Uterus (tissue), 4 donors: Measurements from ENCODE around the gene ACOT7. TPM values are rescaled to one million over a fixed set of nuclear protein-coding genes. Genes with fewer than 3 reads are reported as not detected.

Experiments
- DNase-seq, 2 donors: peaks; one replicate each; pipeline ENCODE4 v3.0.0-alpha.2; 2019 to 2020
- H3K27ac ChIP-seq, 2 donors: fragments of 200-600 bp; sonication (generic); 1 replicate in 1 of 2; 2 replicates in 1 of 2; pipeline ENCODE4 v1.5.1; 2016 to 2018
- H3K27me3 ChIP-seq, 2 donors: fragments of 200-600 bp; sonication (generic); one replicate each; pipeline ENCODE4 v1.5.1; 2018 to 2019; ENCODE audit warnings: control low read depth in 1 of 2
- H3K36me3 ChIP-seq, 2 donors: fragments of 200-600 bp; sonication (generic); one replicate each; pipeline ENCODE4 v1.5.1; 2019; ENCODE audit warnings: control low read depth in 1 of 2
- H3K4me1 ChIP-seq, 2 donors: fragments of 200-600 bp; sonication (generic); one replicate each; pipeline ENCODE4 v1.5.1; 2018 to 2019; ENCODE audit warnings: control low read depth in 1 of 2
- H3K4me3 ChIP-seq, 2 donors: fragments of 200-600 bp; sonication (generic); 1 replicate in 1 of 2; 2 replicates in 1 of 2; pipeline ENCODE4 v1.5.1; 2018 to 2019; ENCODE audit warnings: mild to moderate bottlenecking in 1 of 2
- H3K9me3 ChIP-seq, 2 donors: fragments of 200-600 bp; sonication (generic); one replicate each; pipeline ENCODE4 v1.5.1; 2019; ENCODE audit warnings: control low read depth in 1 of 2
- CTCF ChIP-seq, 4 experiments: fragments of 200-600 bp in 2 of 4; fragments of 450-650 bp in 2 of 4; sonication (generic) in 2 of 4; IDR thresholded peaks; one replicate each; pipeline ENCODE4 v1.5.1; 2016 to 2019; ENCODE audit warnings: antibody characterized with exemption in 4 of 4, mild to moderate bottlenecking in 2 of 4, moderate library complexity in 1 of 4
- POLR2A ChIP-seq, 2 donors: fragments of 450-650 bp; IDR thresholded peaks; one replicate each; pipeline ENCODE4 v1.6.1; 2016; ENCODE audit warnings: antibody characterized with exemption in 2 of 2, mild to moderate bottlenecking in 1 of 2, moderate library complexity in 1 of 2
- intact Hi-C: fragments of 100-400 bp; cut with DNase I; formaldehyde crosslinking; loops from one replicate; pipeline ENCODE4 v1.15.1; 2023; ENCODE audit warnings: low total_unique reads
- total RNA-seq, 4 donors: library from RNA; depleted of rRNA in 3 of 4; stranded (reverse); fragments of >200 nt in 3 of 4; gene quantifications; one replicate each; pipeline versions ENCODE4 v1.1.0 to v1.2.4, GENCODE V29; 2014 to 2023
- donor health status: DM: yes; HTN: yes; CAD: no.

ACOT7 gene
- total RNA-seq, 4 donors from 2014 or later: 7.4 to 27.6 (median 12.4) TPM

GRCh38 chr1:6336776-6337622 is 56.6 kb downstream of the ACOT7 start:
- H3K36me3 ChIP-seq: no peaks in the 10 kb centered on the region
- intact Hi-C loops: no loop called here
- no peak overlapping the region for H3K4me3 ChIP-seq
- no peaks in the 10 kb centered on the region for H3K4me1 ChIP-seq
- no peak overlapping the region for H3K27ac ChIP-seq
- no peaks in the 10 kb centered on the region for H3K9me3 ChIP-seq
- H3K27me3 ChIP-seq: no peaks in the 10 kb centered on the region
- no peak for DNase-seq
- TF ChIP-seq CTCF (IDR thresholded peaks at IDR 0.05) (no peak), POLR2A (IDR thresholded peaks at IDR 0.05) (no peak)

- intact Hi-C loops: no loop called here
- Histone ChIP-seq H3K4me1 (peaks cover 0 to 4% of the 10 kb centered on the region in 2 donors), H3K27me3 (no peaks in the 10 kb centered on the region), H3K9me3 (no peaks in the 10 kb centered on the region), H3K4me3 (no peak overlapping the region), H3K27ac (no peak overlapping the region), H3K36me3 (no peaks in the 10 kb centered on the region)
- no peak for DNase-seq
- no peak for TF ChIP-seq POLR2A (IDR thresholded peaks at IDR 0.05)
- TF ChIP-seq CTCF (IDR thresholded peaks at IDR 0.05): no peak
Observed at GRCh38 chr1:6334261-6334993, 59.1 kb downstream of the ACOT7 start.

- Histone ChIP-seq H3K27me3 (no peaks in the 10 kb centered on the region), H3K4me3 (no peak overlapping the region), H3K4me1 (peaks cover 6 to 11% of the 10 kb centered on the region in 2 donors), H3K9me3 (no peaks in the 10 kb centered on the region), H3K36me3 (no peaks in the 10 kb centered on the region), H3K27ac (no peak overlapping the region)
- intact Hi-C loops: no loop called here
- no peak for DNase-seq
- TF ChIP-seq CTCF (IDR thresholded peaks at IDR 0.05): no peak
- no peak for TF ChIP-seq POLR2A (IDR thresholded peaks at IDR 0.05)
Observed at GRCh38 chr1:6332821-6333220, 60.7 kb downstream of the ACOT7 start.

GRCh38 chr1:6331543-6332273 is 61.9 kb downstream of the ACOT7 start:
- DNase-seq: no peak
- Histone ChIP-seq H3K4me3 (no peak overlapping the region), H3K4me1 (peaks cover 6 to 11% of the 10 kb centered on the region in 2 donors), H3K36me3 (no peaks in the 10 kb centered on the region), H3K9me3 (no peaks in the 10 kb centered on the region), H3K27me3 (no peaks in the 10 kb centered on the region), H3K27ac (no peak overlapping the region)
- no peak for TF ChIP-seq CTCF (IDR thresholded peaks at IDR 0.05)
- no peak for TF ChIP-seq POLR2A (IDR thresholded peaks at IDR 0.05)
- intact Hi-C loops: no loop called here
